HG02973 (cell line): ENCODE data around the gene EEF2KMT.
"Not testable (repeated sequence)": the region's sequence is repeated elsewhere in the genome, so short reads cannot be mapped to it uniquely, and the experiment has no call there.

Source experiments
- ATAC-seq: cut with Tn5 transposase; IDR thresholded peaks from one replicate; pipeline ENCODE4 v1.9.1; 2021; ENCODE audit warnings: moderate library complexity; ENCODE audit not compliant: unreplicated experiment

Gene EEF2KMT

DNA sequence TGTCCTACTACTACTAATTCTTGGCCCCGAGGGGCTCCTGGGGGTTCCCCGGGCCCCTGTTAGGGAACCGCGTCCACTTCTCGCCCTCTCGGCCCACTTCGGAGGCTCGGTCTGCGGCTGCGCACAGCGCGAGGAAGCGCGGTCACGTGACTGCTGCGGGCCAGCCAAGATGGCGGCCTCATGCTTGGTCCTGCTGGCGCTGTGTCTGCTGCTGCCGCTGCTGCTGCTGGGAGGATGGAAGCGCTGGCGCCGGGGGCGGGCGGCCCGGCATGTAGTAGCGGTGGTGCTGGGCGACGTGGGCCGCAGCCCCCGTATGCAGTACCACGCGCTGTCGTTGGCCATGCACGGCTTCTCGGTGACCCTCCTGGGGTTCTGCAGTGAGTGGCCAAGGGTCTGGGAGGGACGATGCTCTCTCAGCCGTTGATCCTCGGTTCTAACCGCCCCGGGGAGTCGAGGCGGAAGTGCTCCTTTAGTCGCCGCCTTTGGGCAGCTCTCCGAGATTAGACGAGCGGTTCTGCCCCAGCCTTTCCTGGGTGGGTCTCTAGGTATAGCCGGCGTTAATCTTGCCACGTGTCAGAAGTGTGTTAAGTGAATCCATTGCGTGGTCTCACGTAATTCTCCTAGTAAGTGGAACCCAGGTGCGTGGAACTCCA lies 25.8 kb downstream of the EEF2KMT start, which contains the start of gene ALG1:
TSS of gene ALG1 (plus strand) at position 163 of the 653 bp plus-strand sequence. CDS start at position 170, 7 bp downstream.
- ATAC-seq = peak; percentile 76

DNA sequence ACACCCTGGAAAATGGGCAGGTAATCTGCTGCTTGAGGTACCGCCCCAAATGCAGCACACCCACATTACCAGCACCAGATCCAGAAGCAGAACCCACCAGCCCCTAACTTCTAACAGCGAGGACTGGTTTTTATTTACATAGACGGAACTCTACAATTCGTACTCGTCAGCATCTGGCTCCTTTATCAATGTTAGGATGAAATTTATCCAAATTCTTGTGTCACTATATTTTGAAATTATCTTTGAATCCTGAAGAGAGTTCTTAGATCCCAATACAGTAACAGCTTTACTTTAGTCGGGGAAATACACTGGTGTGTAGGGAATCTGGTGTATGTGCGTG lies 26.3 kb downstream of the EEF2KMT start:
- no peak for ATAC-seq

DNA sequence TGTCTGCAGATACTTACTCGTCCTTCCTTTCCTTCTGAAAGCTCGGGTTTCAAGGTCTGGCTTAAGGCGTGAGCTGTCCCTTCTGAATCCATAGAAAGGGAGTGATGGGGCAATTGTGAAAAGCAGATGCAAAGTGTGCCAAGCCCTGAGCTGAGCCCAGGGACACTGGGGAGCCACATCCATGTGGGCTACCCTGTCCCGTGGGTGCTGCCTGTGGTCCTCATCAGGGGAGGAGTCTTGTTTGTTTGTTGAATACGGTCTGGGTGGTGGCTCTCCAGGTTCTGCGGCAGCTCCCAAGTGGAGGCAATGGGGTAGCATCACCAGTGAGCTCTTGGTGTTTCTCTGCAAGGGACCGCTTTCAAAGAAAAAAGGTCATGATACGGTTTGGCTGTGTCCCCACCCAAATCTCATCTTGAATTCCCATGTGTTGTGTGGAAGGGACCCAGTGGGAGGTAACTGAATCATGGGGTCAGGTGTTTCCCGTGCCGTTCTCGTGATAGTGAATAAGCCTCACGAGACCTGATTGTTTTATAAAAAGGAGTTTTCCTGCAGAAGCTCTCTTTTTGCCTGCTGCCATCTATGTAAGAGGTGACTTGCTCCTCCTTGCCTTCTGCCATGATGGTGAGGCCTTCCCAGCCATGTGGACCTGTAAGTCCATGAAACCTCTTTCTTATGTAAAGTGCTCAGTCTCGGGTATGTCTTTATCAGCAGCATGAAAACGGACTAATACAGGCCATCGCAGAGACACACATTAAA lies 27.0 kb downstream of the EEF2KMT start:
- no peak for ATAC-seq

DNA sequence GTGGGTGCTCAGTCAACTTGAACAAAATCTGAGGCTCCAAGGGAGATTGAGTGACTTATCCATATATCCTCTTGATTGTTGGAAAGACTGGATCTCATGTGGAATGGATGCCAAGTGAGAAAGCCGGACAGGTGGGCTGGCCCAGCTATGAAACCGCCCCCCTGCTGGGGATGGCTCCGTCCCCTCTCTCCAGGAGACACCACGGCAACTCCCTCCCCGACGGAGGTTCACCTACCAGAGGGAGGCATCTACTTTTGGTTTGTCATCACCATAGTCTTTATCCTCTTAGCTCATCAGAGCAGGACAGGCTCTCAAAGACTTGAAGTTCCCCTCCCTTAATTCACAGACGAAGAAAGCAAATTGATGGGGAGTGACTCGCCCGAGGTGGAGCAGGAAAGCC lies 27.7 kb downstream of the EEF2KMT start:
- ATAC-seq = no peak

DNA sequence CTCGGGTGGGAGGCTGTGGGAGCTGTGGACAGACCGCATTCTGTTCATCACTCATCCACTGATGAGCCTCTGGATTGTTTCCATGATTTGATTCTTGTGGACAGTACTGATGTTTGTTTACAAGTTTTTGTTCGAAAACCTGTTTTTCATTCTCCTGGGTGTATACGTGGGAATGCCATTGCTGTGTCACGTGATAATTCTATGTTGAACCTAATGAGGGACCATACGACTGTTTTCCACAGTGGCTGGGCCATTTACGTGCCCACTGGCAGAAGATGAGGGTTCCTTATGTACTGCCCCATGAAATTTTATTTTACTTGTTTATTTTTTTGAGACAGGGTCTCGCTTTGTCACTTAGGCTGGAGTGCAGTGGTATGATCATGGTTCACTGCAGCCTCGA lies 28.5 kb downstream of the EEF2KMT start:
- no peak for ATAC-seq

DNA sequence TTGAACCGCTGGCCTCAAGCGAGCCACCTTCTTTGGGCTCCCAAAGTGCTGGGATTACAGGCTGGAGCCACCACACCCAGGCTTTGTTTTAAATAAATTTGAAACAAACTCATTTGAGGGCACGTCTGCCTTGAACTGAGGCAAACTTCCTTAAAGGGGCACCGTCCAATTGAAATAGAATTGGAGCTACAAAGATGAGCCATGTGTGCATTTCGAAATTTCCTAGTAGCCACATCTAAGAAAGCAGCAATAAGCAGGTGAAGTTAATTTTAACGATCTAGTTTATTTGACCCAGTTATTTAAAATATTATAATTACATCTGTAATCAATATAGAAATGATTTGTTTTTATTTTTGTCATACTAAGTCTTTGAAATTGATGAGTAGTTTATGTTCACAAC lies 31.1 kb downstream of the EEF2KMT start:
- ATAC-seq = no peak

DNA sequence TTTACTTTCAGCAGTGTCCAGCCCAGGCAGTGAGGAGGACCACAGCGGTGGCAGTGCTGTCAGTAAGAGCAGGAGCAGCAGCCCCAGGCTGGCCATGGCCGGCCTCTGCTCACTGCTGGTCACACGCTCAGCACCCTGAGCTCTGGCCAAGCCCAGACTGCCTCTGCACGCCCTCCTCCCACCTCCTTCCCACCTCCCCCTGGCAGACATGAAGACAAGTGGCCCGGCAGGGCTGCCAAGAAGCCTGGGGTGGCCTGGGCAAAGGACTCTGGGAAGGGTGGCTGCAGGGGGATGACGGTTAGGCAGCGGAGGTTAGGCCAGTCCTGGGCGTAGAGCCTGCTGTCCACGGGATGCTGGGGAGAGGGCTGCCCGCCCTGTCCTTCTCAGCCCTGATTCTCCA lies 31.8 kb downstream of the EEF2KMT start, which contains the start of gene C16orf89:
TSS of gene C16orf89 (minus strand) at position 144 of the 400 bp plus-strand sequence. CDS start at position 96, 48 bp downstream.
- ATAC-seq = no peak

DNA sequence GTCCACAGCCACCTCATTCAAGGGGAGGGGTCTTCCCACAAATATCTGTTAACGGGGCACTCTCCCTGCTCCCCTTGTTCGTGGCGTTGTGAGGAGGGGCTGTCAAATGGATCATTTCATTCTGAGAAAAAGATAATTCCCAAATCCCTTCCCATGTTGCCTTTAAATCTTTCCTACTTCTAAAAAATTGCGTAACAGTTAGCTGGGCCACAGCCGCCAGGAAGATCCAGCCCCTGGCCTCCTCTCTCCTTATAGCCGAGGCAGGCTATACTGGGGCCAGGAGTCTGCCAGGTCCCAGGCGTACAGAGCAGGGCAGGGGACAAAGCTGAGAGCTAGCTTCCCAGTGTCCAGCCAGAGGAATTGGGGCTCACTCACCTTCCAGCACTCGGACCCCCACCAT lies 32.3 kb downstream of the EEF2KMT start:
- no peak for ATAC-seq

DNA sequence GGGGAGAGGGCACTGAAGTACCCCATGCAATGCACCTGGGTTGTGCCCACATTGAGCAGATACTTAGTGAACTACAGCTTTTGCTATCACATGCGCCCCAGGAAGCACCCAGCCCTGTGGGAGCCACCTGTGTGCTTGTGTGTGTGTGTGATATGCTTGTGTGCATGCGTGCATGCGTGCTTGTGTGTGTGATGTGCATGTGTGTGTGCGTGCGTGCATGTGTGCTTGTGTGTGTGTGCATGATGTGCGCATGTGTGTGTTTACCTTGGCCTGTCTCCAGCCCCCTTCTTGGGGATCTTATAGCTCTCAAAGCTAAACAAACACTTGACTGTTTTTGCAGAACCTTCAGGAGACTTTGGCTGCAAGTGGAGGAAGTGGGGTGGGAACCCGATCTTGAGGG lies 32.7 kb downstream of the EEF2KMT start:
- ATAC-seq = no peak

DNA sequence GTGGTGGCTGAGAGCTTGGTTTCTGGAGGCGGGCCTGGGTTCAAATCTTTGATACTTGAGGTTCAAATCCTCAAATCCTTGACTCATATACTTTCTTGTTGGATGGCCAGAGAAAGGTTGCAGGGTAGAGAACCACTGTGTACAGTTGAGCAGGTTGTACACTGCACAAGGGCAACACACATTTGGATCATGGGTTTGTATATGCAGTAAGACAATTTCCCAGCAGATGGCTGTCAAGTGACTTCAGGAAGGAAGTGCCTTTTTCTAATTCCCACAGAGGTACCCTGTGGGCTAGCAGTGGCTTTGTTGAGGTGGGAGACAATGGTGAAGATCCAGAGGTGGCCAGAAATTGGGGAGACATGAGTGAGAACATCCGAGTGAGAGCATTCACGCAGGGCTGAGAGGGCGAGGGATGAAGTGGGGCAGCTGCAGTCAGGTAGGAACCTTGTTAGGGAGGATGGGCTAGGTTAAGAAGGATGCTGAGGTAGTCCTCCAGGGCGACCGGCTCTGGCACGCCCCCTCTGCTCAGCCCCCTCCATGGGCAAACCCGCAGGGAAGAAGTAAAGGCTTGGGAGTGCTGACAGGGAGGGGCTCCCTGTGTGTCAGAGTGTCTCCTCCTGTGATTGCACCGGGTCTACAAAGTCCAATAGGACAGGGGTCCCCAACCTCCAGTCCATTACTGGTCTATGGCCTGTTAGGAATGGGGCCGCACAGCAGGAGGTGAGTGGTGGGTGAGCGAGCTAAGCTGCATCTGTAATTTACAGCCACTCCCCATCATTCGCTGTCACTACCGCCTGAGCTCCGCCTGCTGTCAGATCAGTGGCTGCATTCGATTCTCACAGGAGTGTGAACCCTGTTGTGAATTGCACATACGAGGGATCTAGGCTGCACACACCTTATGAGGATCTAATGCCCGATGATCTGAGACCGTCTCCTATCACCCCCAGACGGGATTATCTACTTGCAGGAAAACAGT lies 34.5 kb downstream of the EEF2KMT start:
- no peak for ATAC-seq

DNA sequence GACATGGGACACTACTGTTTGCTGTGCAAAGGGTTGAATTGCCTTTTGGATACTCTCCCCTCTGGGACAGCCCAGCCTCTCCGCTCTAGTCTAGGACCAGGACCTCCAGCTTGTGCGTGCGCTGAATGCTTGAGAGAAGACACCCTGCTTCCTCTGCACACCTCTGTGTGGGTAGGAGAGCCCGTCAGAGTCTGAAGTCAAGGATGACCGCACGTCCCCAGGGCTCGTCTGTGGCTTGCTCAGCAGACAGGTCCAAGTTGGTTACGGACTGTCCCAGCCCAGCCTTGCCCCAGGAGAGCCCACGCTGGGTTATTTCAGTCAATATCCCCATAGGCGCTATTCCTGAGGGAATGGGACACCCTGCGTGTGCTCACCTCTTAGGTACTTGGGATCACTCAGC lies 35.5 kb downstream of the EEF2KMT start:
- no peak for ATAC-seq

DNA sequence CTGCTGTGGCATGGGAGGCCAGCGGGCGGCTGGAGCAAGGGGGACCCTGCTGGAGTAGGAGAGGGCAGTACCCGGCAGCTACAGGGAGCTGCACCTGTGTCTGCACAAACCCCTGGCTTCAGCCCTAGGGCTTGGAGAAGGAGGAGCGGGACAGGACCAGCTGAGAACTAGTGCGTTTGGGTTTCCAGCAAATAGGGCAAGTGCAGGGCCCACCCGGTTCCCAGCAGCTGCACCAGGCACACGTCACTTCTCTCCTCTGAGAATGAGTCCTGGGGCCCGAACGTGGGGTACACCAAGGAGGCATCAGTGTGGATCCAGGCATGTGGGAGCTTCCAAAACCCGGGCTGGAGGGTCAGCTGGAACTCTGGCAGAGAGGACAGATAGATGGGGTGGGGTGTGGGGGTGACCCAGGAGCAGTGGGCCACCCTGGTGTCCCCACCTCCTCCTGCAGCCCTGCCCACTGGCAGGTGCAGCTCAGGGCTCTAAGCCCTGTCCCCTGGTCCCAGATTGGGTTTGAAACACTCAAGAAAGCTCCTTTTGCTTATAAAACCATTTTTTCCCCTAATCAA lies 37.4 kb downstream of the EEF2KMT start:
- no peak for ATAC-seq

DNA sequence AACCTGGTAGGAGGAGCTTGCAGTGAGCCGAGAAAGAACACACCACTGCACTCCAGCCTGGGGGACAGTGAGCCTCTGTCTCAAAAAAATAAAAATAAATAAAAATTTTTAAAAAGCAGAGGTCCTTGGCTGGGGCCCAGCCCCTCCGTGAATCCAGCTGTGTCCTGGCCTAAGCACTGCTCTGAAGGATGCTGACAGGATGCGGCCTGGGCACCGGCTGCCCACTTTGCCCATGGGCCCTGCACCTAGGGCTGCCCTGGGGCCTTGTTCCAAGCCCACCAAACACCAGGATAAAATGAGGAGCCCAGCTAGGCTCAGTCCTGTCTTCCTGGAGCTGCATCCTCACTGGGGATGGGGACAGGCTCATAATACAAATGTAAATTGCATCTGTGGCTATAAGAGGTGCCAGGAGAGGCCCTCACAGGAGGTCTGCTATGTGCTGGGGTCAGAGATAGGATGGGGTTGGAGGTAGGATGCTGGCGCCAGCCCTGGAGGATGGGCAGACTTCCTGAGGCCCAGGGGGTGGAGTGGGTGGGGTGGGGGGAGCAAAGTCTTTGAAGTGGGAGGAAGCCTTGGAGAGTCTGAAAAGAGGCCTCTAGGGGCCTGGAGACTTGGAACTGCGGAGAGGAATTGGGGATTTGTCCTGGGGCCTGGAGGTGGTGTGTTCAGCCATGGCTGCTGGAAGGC lies 38.1 kb downstream of the EEF2KMT start:
- ATAC-seq = no peak

DNA sequence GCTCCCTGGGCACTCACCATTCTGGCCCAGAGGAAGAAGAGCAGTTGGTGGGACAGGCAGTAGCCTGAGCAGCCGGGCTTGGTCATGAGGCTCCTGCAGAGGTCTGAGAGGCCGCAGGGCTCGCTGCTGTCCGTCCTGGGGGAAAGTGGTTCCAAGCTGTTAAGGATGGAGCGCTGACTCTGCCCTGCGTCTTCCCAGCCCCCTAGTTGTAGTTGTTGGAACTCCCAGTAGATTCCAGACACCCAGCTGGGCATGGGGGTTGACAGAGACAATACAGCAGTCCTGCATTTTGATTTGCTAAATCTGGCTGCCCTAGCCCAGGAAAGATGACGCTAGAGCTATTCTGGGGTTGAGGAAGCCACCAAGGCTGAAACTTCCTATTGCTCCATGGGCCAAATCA lies 39.1 kb downstream of the EEF2KMT start:
- no peak for ATAC-seq

DNA sequence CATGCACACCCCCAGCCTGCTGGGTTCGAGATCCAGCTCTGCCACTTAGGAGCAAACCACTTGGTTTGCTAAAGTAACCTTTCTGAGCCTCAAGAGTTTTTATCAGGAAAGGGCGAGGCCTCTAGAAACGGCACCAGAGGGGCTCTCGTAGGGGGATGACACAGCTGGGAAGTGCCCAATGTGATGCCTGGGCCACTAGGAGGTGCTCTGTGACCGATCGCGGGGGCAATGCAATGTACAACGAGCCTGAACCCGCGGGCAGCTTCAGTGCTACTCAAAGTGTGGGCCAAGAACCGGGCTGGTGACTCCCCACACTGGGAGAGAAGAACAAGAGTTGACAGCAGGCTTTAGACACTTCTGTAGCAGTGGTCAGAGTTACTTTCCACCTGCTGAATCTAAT lies 41.2 kb downstream of the EEF2KMT start:
- ATAC-seq = no peak

DNA sequence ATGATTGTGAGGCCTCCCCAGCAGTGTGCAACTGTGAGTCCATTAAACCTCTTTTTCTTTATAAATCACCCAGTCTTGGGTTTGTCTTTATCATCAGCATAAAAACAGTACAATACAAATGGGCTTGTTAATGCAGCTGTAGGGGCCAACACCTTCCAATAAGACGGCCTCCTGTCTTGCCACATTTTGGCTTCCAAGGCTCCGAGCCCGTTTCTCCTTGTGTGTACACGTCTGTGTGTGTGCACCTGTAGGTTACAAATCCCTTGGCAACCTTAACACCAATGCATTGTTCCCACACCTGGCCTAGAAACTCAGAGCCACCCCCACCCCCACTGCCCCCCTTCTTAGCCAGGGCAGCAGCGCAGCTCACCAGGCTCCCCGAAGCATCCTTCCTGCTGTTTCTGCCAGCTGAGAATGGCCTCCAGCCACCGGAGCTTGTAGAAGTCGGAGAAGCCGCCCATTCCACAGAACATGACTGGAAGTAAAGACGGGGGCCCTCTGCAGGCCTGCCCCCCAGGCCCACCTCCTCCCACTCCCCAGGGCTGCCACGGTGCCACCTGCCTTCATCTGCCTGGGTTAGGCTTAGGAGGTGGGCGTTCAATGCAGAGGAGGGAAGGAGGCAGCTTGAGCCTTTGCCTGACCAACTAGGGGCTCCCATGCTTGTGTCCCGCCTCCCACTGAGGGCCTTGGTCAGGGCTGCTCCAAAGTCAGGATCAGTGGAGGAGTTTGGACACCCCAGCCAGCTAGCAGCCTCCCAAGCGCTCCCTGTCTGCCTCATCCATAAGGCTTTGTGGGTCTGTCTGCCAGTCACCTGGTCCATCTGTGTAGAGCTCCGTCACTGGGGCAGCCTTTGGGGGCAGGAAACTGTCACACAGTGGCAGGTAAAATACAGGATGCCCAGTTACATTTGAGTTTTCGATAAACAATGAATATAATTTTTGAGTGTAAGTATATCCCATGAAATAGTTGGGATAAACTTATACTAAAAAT lies 42.4 kb downstream of the EEF2KMT start:
- no peak for ATAC-seq

DNA sequence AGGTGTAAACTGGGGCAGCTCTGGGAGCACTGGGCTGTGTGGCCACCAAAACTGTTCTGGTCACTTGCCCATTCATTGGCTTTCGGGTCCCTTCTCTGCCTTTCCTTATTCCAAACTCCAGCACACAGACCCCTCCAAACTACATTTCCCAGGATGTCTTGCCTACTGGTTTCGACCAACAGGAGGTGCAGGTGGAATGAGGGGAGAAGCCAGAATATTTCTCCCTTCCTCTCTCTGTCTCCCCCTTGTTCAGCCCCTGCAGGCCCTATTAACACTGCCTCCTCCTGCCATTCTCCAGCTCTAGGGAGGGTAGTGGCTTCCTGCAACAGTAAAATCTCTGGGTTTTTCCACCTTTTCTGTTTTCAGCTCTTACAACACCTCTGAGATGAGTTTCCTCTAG lies 50.7 kb downstream of the EEF2KMT start:
- no peak for ATAC-seq

DNA sequence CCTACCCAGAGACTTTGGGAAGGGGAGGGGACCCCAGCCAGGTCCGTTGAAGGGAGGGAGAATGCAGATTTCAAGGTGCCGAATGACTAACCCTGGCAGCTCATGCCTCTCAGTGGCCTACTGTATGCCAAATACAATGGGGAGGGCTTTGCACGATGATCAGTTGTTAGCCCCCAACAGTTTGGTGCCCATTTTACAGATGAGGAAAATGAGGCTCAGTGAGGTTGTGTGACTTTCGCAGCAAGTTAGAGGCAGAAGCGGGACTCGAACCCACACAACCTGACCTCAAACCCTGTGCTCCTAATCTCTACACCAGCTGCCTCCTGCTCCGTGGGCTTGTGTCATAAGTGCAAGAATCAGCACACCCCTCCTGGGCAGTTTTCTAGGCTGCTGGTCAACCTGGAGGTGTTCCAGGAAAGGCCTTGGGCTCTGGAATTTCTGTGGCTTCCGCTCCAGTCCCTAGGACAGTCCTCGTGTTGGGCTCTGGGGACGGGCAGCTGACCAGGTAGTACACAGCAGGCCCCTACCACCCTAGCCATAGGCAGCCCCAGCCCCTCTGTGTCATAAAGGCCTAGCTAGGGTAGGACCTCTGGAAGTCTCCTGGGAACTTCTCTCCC lies 52.0 kb downstream of the EEF2KMT start:
- ATAC-seq = no peak

DNA sequence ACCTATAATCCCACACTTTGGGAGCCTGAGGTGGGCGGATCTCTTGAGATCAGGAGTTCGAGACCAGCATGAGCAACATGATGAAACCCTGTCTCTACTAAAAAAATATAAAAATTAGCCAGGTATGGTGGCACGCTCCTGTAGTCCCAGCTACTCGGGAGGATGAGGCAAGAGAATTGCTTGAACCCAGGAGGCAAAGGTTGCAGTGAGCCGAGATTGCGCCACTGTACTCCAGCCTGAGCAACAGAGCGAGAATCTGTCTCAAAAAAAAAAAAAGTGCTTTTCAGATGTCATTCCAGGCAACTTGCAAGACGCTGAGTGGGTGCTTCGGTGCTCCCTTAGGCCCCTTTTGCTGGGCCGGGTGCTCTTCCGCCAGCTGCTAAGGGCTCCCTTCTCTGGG lies 53.0 kb downstream of the EEF2KMT start:
- not testable (repeated sequence) for ATAC-seq
